B cell (primary cell): ENCODE data around the gene SIL1. TPM values are rescaled to one million over a fixed set of nuclear protein-coding genes. Genes with fewer than 3 reads are reported as not detected.

Source experiments
- ATAC-seq: fragments of 200-7000 bp; cut with Tn5 transposase; one replicate; pipeline ENCODE4 v1.10.0; 2021; ENCODE audit warnings: low read depth, mild to moderate bottlenecking, moderate number of reproducible peaks, moderate library complexity
- CTCF ChIA-PET: fragments of 350-600 bp; sonication (Branson Sonifier 250); formaldehyde crosslinking; loops from one replicate; lab custom pipeline; 2021; ENCODE audit warnings: antibody characterized with exemption, inconsistent platforms; lab: Charles Lee
- POLR2A ChIA-PET: fragments of 350-600 bp; sonication (Branson Sonifier 250); formaldehyde crosslinking; loops from one replicate; lab custom pipeline; 2021; ENCODE audit warnings: antibody characterized with exemption; lab: Charles Lee
- DNase-seq: peaks from one replicate; pipeline ENCODE4 v3.0.0; 2013
- H2AFZ ChIP-seq: 2 replicates; pipeline ENCODE4 v1.6.1; 2012; ENCODE audit warnings: mild to moderate bottlenecking, low read depth, low read length; ENCODE audit not compliant: insufficient read depth, poor library complexity, severe bottlenecking
- H3K27ac ChIP-seq, 2 donors: 1 replicate in 1 of 2; 2 replicates in 1 of 2; pipeline ENCODE4 v1.5.1; 2012 to 2013; ENCODE audit warnings: low read length in 2 of 2, mild to moderate bottlenecking in 2 of 2, moderate library complexity in 1 of 2
- H3K27me3 ChIP-seq, 4 experiments: fragments of 200-600 bp in 1 of 4; sonication (generic) in 1 of 4; replicated peaks in 1 of 4; 1 replicate in 2 of 4; 2 replicates in 2 of 4; pipeline versions ENCODE4 v1.6.1 to v1.7.0; 2013 to 2016; ENCODE audit warnings: low read length in 3 of 4, mild to moderate bottlenecking in 2 of 4, mixed read lengths in 1 of 4, moderate library complexity in 1 of 4; ENCODE audit not compliant: insufficient read depth in 4 of 4, control insufficient read depth in 3 of 4; ENCODE audit errors: control extremely low read depth in 1 of 4
- H3K36me3 ChIP-seq, 2 experiments: replicated peaks in 1 of 2; 1 replicate in 1 of 2; 2 replicates in 1 of 2; pipeline versions ENCODE4 v1.6.1 to v1.7.1; 2013; ENCODE audit warnings: low read length in 1 of 2; ENCODE audit not compliant: insufficient read depth in 2 of 2, control insufficient read depth in 1 of 2; ENCODE audit errors: control extremely low read depth in 1 of 2, extremely low read depth in 1 of 2
- H3K4me1 ChIP-seq, 2 donors: fragments of 200-600 bp in 1 of 2; sonication (generic) in 1 of 2; 1 replicate in 1 of 2; 2 replicates in 1 of 2; pipeline versions ENCODE4 v1.5.1 to v1.6.1; 2013 to 2017; ENCODE audit warnings: low read length in 2 of 2; ENCODE audit not compliant: control insufficient read depth in 2 of 2, insufficient read depth in 2 of 2
- H3K4me2 ChIP-seq: replicated peaks from 2 replicates; pipeline ENCODE3; 2012; ENCODE audit warnings: mild to moderate bottlenecking, low read depth, low read length; ENCODE audit not compliant: poor library complexity, severe bottlenecking
- H3K4me3 ChIP-seq, 5 experiments: fragments of 200-600 bp in 1 of 5; sonication (generic) in 1 of 5; 1 replicate in 3 of 5; 2 replicates in 2 of 5; pipeline versions ENCODE4 v1.5.1 to v1.7.0; 2011 to 2016; ENCODE audit warnings: low read length in 4 of 5, mild to moderate bottlenecking in 4 of 5, low read depth in 2 of 5, control low read depth in 1 of 5, moderate library complexity in 1 of 5; ENCODE audit not compliant: insufficient read depth in 1 of 5; ENCODE audit errors: control extremely low read depth in 1 of 5, extremely low read depth in 1 of 5
- H3K79me2 ChIP-seq: fragments of 200-600 bp; sonication (generic); one replicate; pipeline ENCODE4 v1.6.0; 2016; ENCODE audit warnings: low read length; ENCODE audit not compliant: control insufficient read depth, insufficient read depth
- H3K9ac ChIP-seq: fragments of 200-600 bp; sonication (generic); 2 replicates; pipeline ENCODE4 v1.6.1; 2017; ENCODE audit warnings: mild to moderate bottlenecking, low read length, moderate library complexity
- H3K9me3 ChIP-seq, 3 donors: one replicate each; pipeline versions ENCODE4 v1.6.1 to v1.7.1; 2013; ENCODE audit warnings: low read length in 2 of 3; ENCODE audit not compliant: control insufficient read depth in 2 of 3, insufficient read depth in 1 of 3; ENCODE audit errors: control extremely low read depth in 1 of 3
- H4K20me1 ChIP-seq: 2 replicates; pipeline ENCODE4 v1.6.0; 2012; ENCODE audit warnings: mild to moderate bottlenecking, low read length; ENCODE audit not compliant: insufficient read depth, control insufficient read depth, poor library complexity, severe bottlenecking
- H3K27ac Mint-ChIP-seq: one replicate; pipeline ENCODE4 v1.8.0; 2021; ENCODE audit warnings: mixed read lengths
- H3K27me3 Mint-ChIP-seq: one replicate; pipeline ENCODE4 v1.8.0; 2021; ENCODE audit warnings: mixed read lengths
- H3K4me1 Mint-ChIP-seq: one replicate; pipeline ENCODE4 v1.8.0; 2021; ENCODE audit warnings: mixed read lengths
- H3K4me3 Mint-ChIP-seq: one replicate; pipeline ENCODE4 v1.8.0; 2021; ENCODE audit warnings: mixed read lengths
- H3K9me3 Mint-ChIP-seq: one replicate; pipeline ENCODE4 v1.8.0; 2022; ENCODE audit warnings: mixed read lengths; ENCODE audit not compliant: insufficient read depth
- CTCF ChIP-seq: fragments of 200-600 bp; IDR thresholded peaks from one replicate; pipeline ENCODE4 v1.8.0; 2022; ENCODE audit warnings: antibody characterized with exemption, mild to moderate bottlenecking
- EZH2 ChIP-seq: IDR thresholded peaks from 2 replicates; pipeline ENCODE4 v1.6.1; 2012; ENCODE audit warnings: borderline replicate concordance, low read depth, mild to moderate bottlenecking, moderate library complexity, low read length; ENCODE audit not compliant: insufficient read depth, poor library complexity, severe bottlenecking
- WGBS: methylation state at CpG from one replicate; pipeline ENCODE4 v1.1.5; 2013; ENCODE audit warnings: missing lambda C conversion rate; ENCODE audit not compliant: insufficient coverage; 5-methylcytosine and 5-hydroxymethylcytosine counted together
- intact Hi-C: fragments of 100-400 bp; cut with micrococcal nuclease; formaldehyde crosslinking; loops from one replicate; pipeline ENCODE4 v1.10.0; 2022
- polyA plus RNA-seq: library from polyadenylated mRNA; depleted of rRNA; stranded (reverse); fragments of >200 nt; gene quantifications from 2 replicates; pipeline ENCODE4 v1.2.3, GENCODE V29; 2012
- total RNA-seq, 2 donors: library from RNA; stranded (reverse); fragments of 120-200 nt in 1 of 2; gene quantifications; 1 replicate in 1 of 2; 2 replicates in 1 of 2; pipeline versions ENCODE4 v1.2.3 to v1.2.4, GENCODE V29; 2013 to 2022

The SIL1 gene
- total and polyA plus RNA-seq, 2 donors (not counting 1 experiment from before 2014, with no cell fraction given): 16.9 to 19.8 TPM

GRCh38 chr5:138951986-138952735 lies 246.0 kb downstream of the SIL1 start:
- intact Hi-C loops: no loop called here
- H3K79me2 ChIP-seq: no peaks in the 10 kb centered on the region
- H3K27me3 ChIP-seq: no peaks in the 10 kb centered on the region
- Mint-ChIP-seq H3K27ac (no peak overlapping the region), H3K4me1 (peaks cover 22% of the 10 kb centered on the region), H3K9me3 (no peaks in the 10 kb centered on the region), H3K4me3 (no peak overlapping the region), H3K27me3 (no peaks in the 10 kb centered on the region)
- peaks cover 0 to 4% of the 10 kb centered on the region in 2 experiments for H3K36me3 ChIP-seq
- H3K4me2 ChIP-seq: no peak overlapping the region
- POLR2A ChIA-PET: no interaction called here
- CTCF ChIA-PET: no interaction called here
- WGBS: 83% methylated on average over 13 of the region's 17 CpGs
- TF ChIP-seq EZH2 (no peak), CTCF (no peak)
- no peak overlapping the region for H3K27ac ChIP-seq
- DNase-seq (no peak), ATAC-seq (no peak)
- no peak overlapping the region for H2AFZ ChIP-seq
- no peaks in the 10 kb centered on the region for H3K9me3 ChIP-seq
- no peak overlapping the region for H3K4me3 ChIP-seq
- H4K20me1 ChIP-seq: no peaks in the 10 kb centered on the region
- no peak overlapping the region for H3K9ac ChIP-seq
- H3K4me1 ChIP-seq: peaks cover 13% of the 10 kb centered on the region in 2 donors
